Prostate gland (tissue), 2 donors: ENCODE data around the gene IGSF10. TPM values are rescaled to one million over a fixed set of nuclear protein-coding genes. Genes with fewer than 3 reads are reported as not detected.

Source experiments
- DNase-seq: peaks from one replicate; pipeline ENCODE4 v3.0.0-alpha.2; 2019; ENCODE audit warnings: low spot score
- H3K27ac ChIP-seq, 2 donors: fragments of 200-600 bp; sonication (generic); 2 replicates each; pipeline ENCODE4 v1.5.1; 2017 to 2019
- H3K27me3 ChIP-seq: fragments of 200-600 bp; sonication (generic); replicated peaks from 2 replicates; pipeline ENCODE4 v1.5.1; 2019; ENCODE audit not compliant: insufficient read depth
- H3K36me3 ChIP-seq, 2 donors: fragments of 200-600 bp; sonication (generic); 1 replicate in 1 of 2; 2 replicates in 1 of 2; pipeline versions ENCODE4 v1.5.1 to v1.8.1; 2017 to 2019
- H3K4me1 ChIP-seq: fragments of 200-600 bp; sonication (generic); replicated peaks from 2 replicates; pipeline ENCODE4 v1.5.1; 2019
- H3K4me3 ChIP-seq, 2 donors: fragments of 200-600 bp; sonication (generic); 2 replicates each; pipeline ENCODE4 v1.5.1; 2017 to 2019
- H3K9me3 ChIP-seq: fragments of 200-600 bp; sonication (generic); 2 replicates; pipeline ENCODE4 v1.5.1; 2017
- POLR2A ChIP-seq: fragments of 450-650 bp; IDR thresholded peaks from one replicate; pipeline ENCODE4 v1.6.1; 2016; ENCODE audit warnings: antibody characterized with exemption, mild to moderate bottlenecking
- POLR2AphosphoS5 ChIP-seq: sonication (generic); formaldehyde crosslinking; IDR thresholded peaks from one replicate; pipeline ENCODE4 v1.6.1; 2017; ENCODE audit warnings: antibody characterized with exemption
- WGBS: methylation state at CpG from one replicate; pipeline ENCODE4 v1.1.5; 2018; 5-methylcytosine and 5-hydroxymethylcytosine counted together
- intact Hi-C: fragments of 100-400 bp; cut with DNase I; formaldehyde crosslinking; loops from one replicate; pipeline ENCODE4 v1.14.2; 2022
- total RNA-seq, 2 donors: library from RNA; depleted of rRNA; stranded (reverse); fragments of >200 nt; gene quantifications; one replicate each; pipeline ENCODE4 v1.1.0, GENCODE V29; 2016
- TF ChIP-seq, protein P1 (sequence below), 4 experiments: fragments of 200-600 bp in 2 of 4; fragments of 450-650 bp in 2 of 4; sonication (generic) in 2 of 4; IDR thresholded peaks; 1 replicate in 3 of 4; 2 replicates in 1 of 4; pipeline ENCODE4 v1.5.1; 2016 to 2019; ENCODE audit warnings: antibody characterized with exemption in 4 of 4, mild to moderate bottlenecking in 2 of 4, moderate library complexity in 2 of 4

The IGSF10 gene
- total RNA-seq, 2 donors from 2014 or later, result 5.4 TPM; not detected in 1

DNA sequence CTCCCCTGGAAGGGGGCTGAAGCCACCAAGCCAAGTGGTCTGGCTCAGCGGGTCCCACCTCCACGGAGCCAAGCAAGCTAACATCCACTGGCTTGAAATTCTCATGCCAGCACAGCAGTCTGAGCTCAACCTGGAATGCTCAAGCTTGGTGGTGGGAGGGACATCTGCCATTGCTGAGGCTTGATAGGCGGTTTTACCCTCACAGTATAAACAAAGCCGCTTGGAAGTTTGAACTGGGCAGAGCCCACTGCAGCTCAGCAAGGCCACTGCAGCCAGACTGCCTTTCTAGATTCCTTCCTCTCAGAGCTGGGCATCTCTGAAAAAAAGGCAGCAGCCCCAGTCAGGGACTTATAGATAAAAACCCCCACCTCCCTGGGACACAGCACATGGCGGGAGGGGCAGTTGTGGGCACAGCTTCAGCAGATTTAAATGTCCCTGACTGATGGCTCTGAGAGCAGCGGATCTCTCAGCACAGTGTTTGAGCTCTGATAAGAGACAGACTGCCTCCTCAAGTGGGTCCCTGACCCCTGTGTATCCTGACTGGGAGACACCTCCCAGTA lies 23.2 kb upstream of the IGSF10 start:
- Histone ChIP-seq H3K4me3 (no peak overlapping the region), H3K36me3 (no peaks in the 10 kb centered on the region), H3K27ac (no peak overlapping the region), H3K4me1 (no peaks in the 10 kb centered on the region), H3K27me3 (no peaks in the 10 kb centered on the region), H3K9me3 (no peaks in the 10 kb centered on the region)
- no peak for DNase-seq
- intact Hi-C loops, result no loop called here
- TF ChIP-seq, protein P1, sequence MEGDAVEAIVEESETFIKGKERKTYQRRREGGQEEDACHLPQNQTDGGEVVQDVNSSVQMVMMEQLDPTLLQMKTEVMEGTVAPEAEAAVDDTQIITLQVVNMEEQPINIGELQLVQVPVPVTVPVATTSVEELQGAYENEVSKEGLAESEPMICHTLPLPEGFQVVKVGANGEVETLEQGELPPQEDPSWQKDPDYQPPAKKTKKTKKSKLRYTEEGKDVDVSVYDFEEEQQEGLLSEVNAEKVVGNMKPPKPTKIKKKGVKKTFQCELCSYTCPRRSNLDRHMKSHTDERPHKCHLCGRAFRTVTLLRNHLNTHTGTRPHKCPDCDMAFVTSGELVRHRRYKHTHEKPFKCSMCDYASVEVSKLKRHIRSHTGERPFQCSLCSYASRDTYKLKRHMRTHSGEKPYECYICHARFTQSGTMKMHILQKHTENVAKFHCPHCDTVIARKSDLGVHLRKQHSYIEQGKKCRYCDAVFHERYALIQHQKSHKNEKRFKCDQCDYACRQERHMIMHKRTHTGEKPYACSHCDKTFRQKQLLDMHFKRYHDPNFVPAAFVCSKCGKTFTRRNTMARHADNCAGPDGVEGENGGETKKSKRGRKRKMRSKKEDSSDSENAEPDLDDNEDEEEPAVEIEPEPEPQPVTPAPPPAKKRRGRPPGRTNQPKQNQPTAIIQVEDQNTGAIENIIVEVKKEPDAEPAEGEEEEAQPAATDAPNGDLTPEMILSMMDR (IDR thresholded peaks at IDR 0.05), result no peak
- no peak for TF ChIP-seq POLR2AphosphoS5
- TF ChIP-seq POLR2A, result no peak
- WGBS, result 77% methylated on average over 6 of the region's 6 CpGs

DNA sequence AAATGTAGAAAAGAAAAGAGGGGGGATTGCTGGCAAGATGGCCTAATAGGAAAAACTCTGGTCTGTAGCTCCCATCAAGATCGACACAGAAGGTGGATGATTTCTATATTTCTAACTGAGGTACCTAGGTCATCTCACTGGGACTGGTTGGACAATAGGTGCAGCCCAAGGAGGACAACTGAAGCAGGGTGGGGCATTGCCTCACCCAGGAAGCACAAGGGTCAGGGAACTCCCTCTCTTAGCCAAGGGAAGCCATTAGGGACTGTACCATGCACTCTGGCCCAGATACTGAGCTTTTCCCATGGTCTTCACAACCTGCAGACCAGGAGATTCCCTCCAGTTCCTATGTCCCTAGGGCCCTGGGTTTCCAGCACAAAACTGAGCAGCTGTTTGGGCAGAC lies 22.6 kb upstream of the IGSF10 start:
- no peaks in the 10 kb centered on the region for H3K27me3 ChIP-seq
- no peak for DNase-seq
- H3K36me3 ChIP-seq, result no peaks in the 10 kb centered on the region
- WGBS, result 95% methylated on average over 1 of the region's 1 CpG
- TF ChIP-seq POLR2A (no peak), POLR2AphosphoS5 (no peak)
- TF ChIP-seq, protein P1 (IDR thresholded peaks at IDR 0.05), result no peak
- H3K9me3 ChIP-seq, result no peaks in the 10 kb centered on the region
- H3K4me1 ChIP-seq, result no peaks in the 10 kb centered on the region
- no peak overlapping the region for H3K4me3 ChIP-seq
- no peak overlapping the region for H3K27ac ChIP-seq
- intact Hi-C loops, result no loop called here

DNA sequence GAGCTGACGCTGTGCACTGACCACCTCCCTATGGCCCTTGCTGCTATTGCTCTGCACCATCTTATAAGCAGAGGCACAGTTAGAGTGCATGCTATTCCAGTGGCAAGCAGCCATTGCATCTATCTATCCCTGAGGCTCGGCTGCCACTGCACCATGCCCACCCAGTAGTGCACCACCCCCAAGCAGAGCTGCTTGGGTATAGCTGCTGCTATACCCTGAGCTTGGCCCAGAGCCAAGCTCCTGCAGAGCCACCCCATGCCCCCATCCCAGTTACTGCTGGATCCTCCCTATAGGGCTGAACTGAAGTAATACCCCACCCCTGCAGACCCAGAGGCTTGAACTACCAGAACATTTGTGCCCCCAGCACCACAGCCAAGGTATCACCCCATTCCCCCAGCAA lies 19.6 kb upstream of the IGSF10 start:
- intact Hi-C loops, result no loop called here
- Histone ChIP-seq H3K9me3 (no peaks in the 10 kb centered on the region), H3K4me1 (no peaks in the 10 kb centered on the region), H3K4me3 (no peak overlapping the region), H3K27ac (no peak overlapping the region), H3K36me3 (no peaks in the 10 kb centered on the region), H3K27me3 (no peaks in the 10 kb centered on the region)
- TF ChIP-seq, protein P1 (IDR thresholded peaks at IDR 0.05), result no peak
- TF ChIP-seq POLR2AphosphoS5 (no peak), POLR2A (no peak)
- DNase-seq, result no peak
- WGBS, result 93% methylated on average over 2 of the region's 2 CpGs

GRCh38 chr3:151479452-151479851 lies 18.6 kb upstream of the IGSF10 start:
- WGBS, result 35% methylated on average over 1 of the region's 1 CpG
- no peak for DNase-seq
- Histone ChIP-seq H3K27me3 (no peaks in the 10 kb centered on the region), H3K27ac (no peak overlapping the region), H3K9me3 (no peaks in the 10 kb centered on the region), H3K4me3 (no peak overlapping the region), H3K36me3 (no peaks in the 10 kb centered on the region), H3K4me1 (no peaks in the 10 kb centered on the region)
- intact Hi-C loops, result no loop called here
- TF ChIP-seq, protein P1 (IDR thresholded peaks at IDR 0.05), result no peak
- TF ChIP-seq POLR2AphosphoS5 (no peak), POLR2A (no peak)

GRCh38 chr3:151478335-151478697 lies 17.5 kb upstream of the IGSF10 start:
- Histone ChIP-seq H3K4me3 (no peak overlapping the region), H3K9me3 (no peaks in the 10 kb centered on the region), H3K36me3 (no peaks in the 10 kb centered on the region), H3K4me1 (no peaks in the 10 kb centered on the region), H3K27me3 (no peaks in the 10 kb centered on the region), H3K27ac (no peak overlapping the region)
- no peak for DNase-seq
- no peak for TF ChIP-seq POLR2AphosphoS5
- TF ChIP-seq POLR2A, result no peak
- TF ChIP-seq, protein P1 (IDR thresholded peaks at IDR 0.05), result no peak
- intact Hi-C loops, result no loop called here
- whole genome bisulfite sequencing, result 37% methylated on average over 1 of the region's 1 CpG
